CD4-positive, alpha-beta memory T cell (primary cell): ENCODE measurements around the gene WASHC2A. TPM values are rescaled to one million over a fixed set of nuclear protein-coding genes. Genes with fewer than 3 reads are reported as not detected.
"Not testable (repeated sequence)": the region's sequence is repeated elsewhere in the genome, so short reads cannot be mapped to it uniquely, and the experiment has no call there.

Experiments
- CTCF ChIA-PET: fragments of 350-600 bp; sonication (Branson Sonifier 250); formaldehyde crosslinking; loops from one replicate; lab custom pipeline; 2021; ENCODE audit warnings: inconsistent platforms; ENCODE audit not compliant: partially characterized antibody; lab: Charles Lee
- POLR2A ChIA-PET: fragments of 350-600 bp; sonication (Branson Sonifier 250); formaldehyde crosslinking; loops from one replicate; lab custom pipeline; 2021; ENCODE audit not compliant: partially characterized antibody; lab: Charles Lee
- DNase-seq, 5 donors: peaks; one replicate each; pipeline versions ENCODE4 v3.0.0 to v3.0.0-alpha.2; 2020 to 2022; ENCODE audit warnings: mixed read lengths in 1 of 5
- H3K27ac ChIP-seq: one replicate; pipeline ENCODE4 v1.7.0; 2013; ENCODE audit warnings: low read depth, low read length
- H3K27me3 ChIP-seq: 2 replicates; pipeline ENCODE4 v1.7.0; 2013; ENCODE audit warnings: mild to moderate bottlenecking, low read length, moderate library complexity; ENCODE audit not compliant: insufficient read depth
- H3K36me3 ChIP-seq: 2 replicates; pipeline ENCODE4 v1.7.0; 2013; ENCODE audit warnings: mild to moderate bottlenecking, low read length, moderate library complexity; ENCODE audit not compliant: insufficient read depth
- H3K4me1 ChIP-seq: 2 replicates; pipeline ENCODE4 v1.7.0; 2013; ENCODE audit warnings: mild to moderate bottlenecking, low read length, moderate library complexity; ENCODE audit not compliant: insufficient read depth
- H3K4me3 ChIP-seq, 2 donors: one replicate each; pipeline ENCODE4 v1.7.0; 2013; ENCODE audit warnings: low read length in 2 of 2, mild to moderate bottlenecking in 1 of 2
- H3K9me3 ChIP-seq, 2 donors: one replicate each; pipeline ENCODE4 v1.7.0; 2013; ENCODE audit warnings: low read length in 2 of 2, control low read depth in 1 of 2; ENCODE audit not compliant: control insufficient read depth in 1 of 2
- H3K27ac Mint-ChIP-seq, 7 donors: one replicate each; pipeline ENCODE4 v1.8.0; 2020 to 2021; ENCODE audit warnings: mixed read lengths in 7 of 7, mild to moderate bottlenecking in 6 of 7, inconsistent platforms in 3 of 7, moderate library complexity in 3 of 7
- H3K27me3 Mint-ChIP-seq, 2 donors: one replicate each; pipeline ENCODE4 v1.8.0; 2020 to 2021; ENCODE audit warnings: mixed read lengths in 2 of 2
- H3K36me3 Mint-ChIP-seq, 2 donors: one replicate each; pipeline ENCODE4 v1.8.0; 2020 to 2021; ENCODE audit warnings: mixed read lengths in 2 of 2, inconsistent platforms in 1 of 2, mild to moderate bottlenecking in 1 of 2
- H3K4me1 Mint-ChIP-seq, 4 donors: one replicate each; pipeline ENCODE4 v1.8.0; 2020 to 2021; ENCODE audit warnings: mixed read lengths in 4 of 4, mild to moderate bottlenecking in 1 of 4
- H3K4me3 Mint-ChIP-seq, 8 donors: one replicate each; pipeline ENCODE4 v1.8.0; 2020 to 2021; ENCODE audit warnings: mixed read lengths in 8 of 8, mild to moderate bottlenecking in 7 of 8, moderate library complexity in 6 of 8, inconsistent platforms in 3 of 8
- H3K9me3 Mint-ChIP-seq, 8 donors: one replicate each; pipeline ENCODE4 v1.8.0; 2020 to 2021; ENCODE audit warnings: mixed read lengths in 8 of 8, mild to moderate bottlenecking in 5 of 8, inconsistent platforms in 3 of 8, moderate library complexity in 1 of 8
- intact Hi-C: fragments of 100-400 bp; cut with micrococcal nuclease; formaldehyde crosslinking; loops from one replicate; pipeline ENCODE4 v1.15.1; 2023
- polyA plus RNA-seq, 2 donors: library from polyadenylated mRNA; unstranded; fragments of 300-500 nt; fragmentation: Illumina TruSeq; gene quantifications; one replicate each; pipeline ENCODE4 v1.2.3, GENCODE V29; 2021
- total RNA-seq, 2 experiments: library from RNA; stranded (reverse); gene quantifications; one replicate each; pipeline ENCODE4 v1.2.3, GENCODE V29; 2021

WASHC2A gene
- total and polyA plus RNA-seq, 4 experiments from 2014 or later = 10.7 to 70.9 (median 54.5) TPM

DNA sequence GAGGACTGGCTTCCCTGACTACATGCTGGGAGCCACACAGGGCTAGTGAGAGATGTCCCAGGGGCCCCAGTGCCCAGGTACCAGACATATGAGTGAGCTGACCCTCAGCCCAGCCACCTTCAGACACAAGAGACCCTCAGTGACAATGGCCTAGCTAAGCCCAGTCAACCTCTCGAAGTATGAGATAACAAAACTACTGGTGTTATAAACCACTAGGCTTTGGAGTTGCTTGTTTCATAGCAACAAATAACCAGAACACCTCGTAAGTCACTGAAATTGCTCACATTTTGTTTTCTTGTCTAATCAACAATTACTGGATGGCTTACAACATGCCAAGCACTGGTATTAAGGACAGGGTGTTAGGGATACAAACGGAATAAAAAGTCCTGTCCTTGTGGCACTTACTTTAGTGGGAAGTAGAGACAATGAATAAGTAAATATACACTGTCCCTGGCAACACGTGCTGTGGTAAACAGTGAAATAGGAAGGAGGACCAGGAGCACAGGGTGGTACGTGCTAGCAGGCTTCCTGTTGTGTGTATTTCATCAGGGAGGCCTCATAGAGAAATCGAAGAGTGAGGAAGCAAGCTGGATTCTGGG lies 14.9 kb upstream of the WASHC2A start:
- H3K36me3 Mint-ChIP-seq, H3K4me3 Mint-ChIP-seq, intact Hi-C loops, H3K4me1 ChIP-seq, H3K4me1 Mint-ChIP-seq, H3K27ac Mint-ChIP-seq, H3K27me3 ChIP-seq, H3K9me3 ChIP-seq, POLR2A ChIA-PET, H3K4me3 ChIP-seq, H3K9me3 Mint-ChIP-seq, CTCF ChIA-PET, H3K27ac ChIP-seq, H3K27me3 Mint-ChIP-seq, H3K36me3 ChIP-seq: not testable (repeated sequence)
- DNase-seq = peak in 1 of 5 donors; percentile 18

DNA sequence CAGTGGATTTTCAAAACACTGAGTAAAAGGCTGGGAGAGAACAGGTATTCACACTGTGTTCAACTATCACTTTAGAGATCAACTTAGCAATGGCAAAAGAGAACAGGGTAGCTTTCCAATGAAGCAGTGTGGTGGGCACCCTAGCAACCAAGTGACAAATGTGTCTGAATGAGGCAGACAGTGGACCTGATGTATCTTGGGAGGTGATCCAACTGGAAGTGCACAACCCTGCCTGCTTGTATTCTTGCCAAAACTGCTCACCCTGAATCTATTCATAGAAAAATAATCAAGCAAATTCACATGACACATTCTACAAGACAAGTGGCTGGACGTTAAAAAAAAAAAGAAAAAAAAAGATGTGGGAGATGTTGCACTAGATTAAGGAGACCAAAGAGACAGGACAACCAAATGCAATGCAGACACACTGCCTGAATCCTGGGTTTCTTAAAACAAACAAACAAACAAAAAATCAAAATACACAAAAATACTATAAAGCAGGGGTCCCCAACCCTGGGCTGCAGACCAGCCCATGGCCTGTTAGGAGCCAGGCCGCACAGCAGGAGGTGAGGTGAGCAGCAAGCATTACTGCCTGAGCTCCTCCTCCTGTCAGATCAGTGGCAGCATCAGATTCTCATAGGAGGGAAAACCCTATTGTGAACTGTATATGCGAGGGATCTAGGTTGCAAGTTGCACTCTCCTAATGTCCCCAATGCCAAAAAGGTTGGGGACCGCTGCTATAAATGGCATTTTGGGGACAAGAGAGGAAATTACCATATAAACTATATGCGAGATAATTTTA lies 12.1 kb upstream of the WASHC2A start:
- intact Hi-C loops, H3K27me3 Mint-ChIP-seq, H3K4me1 Mint-ChIP-seq, H3K27ac Mint-ChIP-seq, H3K27ac ChIP-seq, H3K4me3 Mint-ChIP-seq, H3K4me3 ChIP-seq, CTCF ChIA-PET, H3K9me3 Mint-ChIP-seq, H3K27me3 ChIP-seq, POLR2A ChIA-PET, H3K9me3 ChIP-seq, H3K4me1 ChIP-seq, H3K36me3 Mint-ChIP-seq, H3K36me3 ChIP-seq, DNase-seq: not testable (repeated sequence)

DNA sequence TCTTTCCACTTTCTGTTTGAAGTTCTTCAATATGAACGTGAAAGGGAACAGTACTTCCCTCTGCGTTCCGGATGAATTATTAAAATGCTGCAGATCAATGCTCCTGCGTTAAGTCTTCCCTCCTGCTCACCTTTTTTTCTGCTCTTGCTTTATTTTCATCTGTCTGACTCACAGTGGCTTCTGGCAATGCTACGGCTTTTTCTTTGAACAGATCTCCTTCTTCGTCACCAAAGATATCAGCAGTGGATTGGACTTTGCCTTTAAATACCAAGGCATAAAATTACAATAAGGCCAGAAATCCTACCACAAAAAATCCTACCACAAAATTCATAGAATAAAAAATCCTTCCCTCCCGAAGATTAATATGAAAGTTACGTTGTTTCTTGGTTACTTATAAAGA lies 11.1 kb upstream of the WASHC2A start:
- DNase-seq, H3K27me3 Mint-ChIP-seq, CTCF ChIA-PET, H3K4me1 ChIP-seq, H3K27me3 ChIP-seq, H3K4me3 Mint-ChIP-seq, H3K27ac Mint-ChIP-seq, H3K27ac ChIP-seq, H3K4me3 ChIP-seq, H3K9me3 Mint-ChIP-seq, H3K36me3 Mint-ChIP-seq, H3K9me3 ChIP-seq, POLR2A ChIA-PET, intact Hi-C loops, H3K36me3 ChIP-seq, H3K4me1 Mint-ChIP-seq: not testable (repeated sequence)

DNA sequence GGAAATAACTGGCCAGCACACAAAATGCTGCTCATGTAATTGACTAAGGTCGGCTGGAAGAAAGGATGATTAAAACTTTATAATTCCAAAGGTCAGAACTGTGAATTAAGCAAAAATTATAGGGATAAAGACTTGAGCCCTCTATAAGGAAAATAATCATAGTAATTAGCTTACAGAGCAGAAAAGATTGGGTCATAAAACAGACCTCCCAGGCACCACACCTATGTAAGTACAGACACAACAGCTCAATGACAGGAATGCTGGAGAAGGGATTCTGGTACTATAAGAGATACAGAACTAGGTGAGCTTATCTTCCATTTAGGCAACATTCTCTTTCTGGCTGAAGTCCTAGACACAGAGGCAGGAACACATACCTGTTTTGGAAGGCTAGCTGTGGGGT lies 9.0 kb upstream of the WASHC2A start:
- H3K36me3 ChIP-seq, H3K9me3 ChIP-seq, H3K4me3 Mint-ChIP-seq, H3K4me1 ChIP-seq, H3K36me3 Mint-ChIP-seq, intact Hi-C loops, H3K27me3 Mint-ChIP-seq, CTCF ChIA-PET, H3K4me3 ChIP-seq, POLR2A ChIA-PET, H3K4me1 Mint-ChIP-seq, H3K27ac ChIP-seq, DNase-seq, H3K9me3 Mint-ChIP-seq, H3K27me3 ChIP-seq: not testable (repeated sequence)
- H3K27ac Mint-ChIP-seq = peak overlapping the region in 1 of 7 donors; percentile 74

DNA sequence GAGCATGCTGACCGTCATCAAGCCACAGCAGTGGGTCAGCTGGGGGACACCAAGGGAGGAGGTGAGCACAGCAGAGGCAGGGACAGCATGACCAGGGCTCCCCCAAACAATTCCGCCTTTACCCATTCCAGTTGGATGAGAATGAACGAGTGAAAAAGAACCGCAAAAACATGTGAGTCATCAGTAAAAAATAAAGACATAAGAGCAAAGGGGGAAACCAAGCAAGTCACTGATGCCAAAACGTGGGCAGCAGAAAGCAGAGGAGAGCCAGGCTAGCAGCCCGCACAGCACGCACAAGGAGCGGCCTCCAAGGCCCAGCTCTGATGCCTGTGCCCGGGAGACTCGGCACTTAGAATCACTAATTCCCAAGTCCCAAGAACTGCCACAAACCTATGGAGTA lies 7.8 kb upstream of the WASHC2A start:
- intact Hi-C loops, H3K4me3 ChIP-seq, POLR2A ChIA-PET, H3K27ac ChIP-seq, H3K27me3 Mint-ChIP-seq, H3K27ac Mint-ChIP-seq, DNase-seq, H3K4me3 Mint-ChIP-seq, H3K36me3 ChIP-seq, H3K9me3 ChIP-seq, H3K27me3 ChIP-seq, CTCF ChIA-PET, H3K9me3 Mint-ChIP-seq, H3K4me1 ChIP-seq, H3K4me1 Mint-ChIP-seq, H3K36me3 Mint-ChIP-seq: not testable (repeated sequence)

DNA sequence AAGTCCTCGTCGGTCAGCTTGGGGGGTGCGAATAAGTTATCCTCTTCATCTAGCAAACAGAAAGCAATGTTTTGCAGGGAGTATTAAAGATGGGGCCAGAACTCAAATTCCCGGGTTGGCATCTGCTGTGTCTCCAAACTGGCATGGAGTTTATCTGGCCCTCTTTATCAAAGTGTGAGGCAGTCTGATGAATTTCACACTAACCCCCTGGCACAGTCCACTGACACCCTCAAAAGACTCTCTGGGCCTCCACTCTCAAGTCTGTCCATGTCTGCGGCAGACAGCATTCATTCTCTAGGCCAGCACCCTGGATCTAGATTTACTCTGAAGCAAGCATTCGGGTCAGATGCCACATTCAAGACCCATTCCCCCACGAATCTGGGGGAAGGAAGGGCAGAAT lies 6.2 kb upstream of the WASHC2A start:
- H3K9me3 ChIP-seq, H3K4me3 Mint-ChIP-seq, H3K4me3 ChIP-seq, H3K27me3 Mint-ChIP-seq, H3K9me3 Mint-ChIP-seq, H3K36me3 ChIP-seq, DNase-seq, H3K36me3 Mint-ChIP-seq, POLR2A ChIA-PET, intact Hi-C loops, H3K27ac ChIP-seq, H3K27ac Mint-ChIP-seq, CTCF ChIA-PET, H3K4me1 ChIP-seq, H3K27me3 ChIP-seq, H3K4me1 Mint-ChIP-seq: not testable (repeated sequence)

DNA sequence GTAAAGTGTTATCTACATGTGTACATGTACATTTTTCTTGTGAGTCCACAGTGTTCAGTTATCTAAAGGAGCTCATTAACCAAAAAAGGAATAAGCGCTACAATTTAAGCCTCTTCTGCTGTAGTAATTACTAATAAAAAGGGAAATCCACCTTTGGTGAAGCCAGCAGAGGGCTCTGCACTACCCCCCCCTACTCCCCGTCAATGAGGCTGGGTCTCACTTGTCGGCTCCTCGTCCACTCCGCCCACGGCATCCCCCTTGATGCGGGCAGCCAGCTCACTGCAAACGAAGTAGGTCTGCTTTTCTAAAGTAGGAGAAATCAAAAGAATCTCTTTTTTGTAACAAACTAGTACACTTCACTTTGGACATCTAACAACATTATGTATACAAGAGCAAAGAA lies 4.7 kb upstream of the WASHC2A start:
- Mint-ChIP-seq H3K4me3 (peak overlapping the region in 1 of 8 donors; percentile 48), H3K9me3 (peaks cover 0 to 3% (median 0%) of the 10 kb centered on the region in 8 donors), H3K27me3 (peaks cover 0 to 1% of the 10 kb centered on the region in 2 donors), H3K36me3 (peaks cover 0 to 2% of the 10 kb centered on the region in 2 donors), H3K4me1 (peaks cover 1 to 19% (median 4%) of the 10 kb centered on the region in 4 donors), H3K27ac (no peak overlapping the region)
- CTCF ChIA-PET = no interaction called here
- intact Hi-C loops = no loop called here
- DNase-seq = no peak
- Histone ChIP-seq H3K27me3 (no peaks in the 10 kb centered on the region), H3K4me1 (no peaks in the 10 kb centered on the region), H3K36me3 (no peaks in the 10 kb centered on the region), H3K27ac (no peak overlapping the region), H3K9me3 (no peaks in the 10 kb centered on the region), H3K4me3 (no peak overlapping the region)
- POLR2A ChIA-PET = no interaction called here
